ENCODE results near the gene MTARC2.

The MTARC2 gene

DNA sequence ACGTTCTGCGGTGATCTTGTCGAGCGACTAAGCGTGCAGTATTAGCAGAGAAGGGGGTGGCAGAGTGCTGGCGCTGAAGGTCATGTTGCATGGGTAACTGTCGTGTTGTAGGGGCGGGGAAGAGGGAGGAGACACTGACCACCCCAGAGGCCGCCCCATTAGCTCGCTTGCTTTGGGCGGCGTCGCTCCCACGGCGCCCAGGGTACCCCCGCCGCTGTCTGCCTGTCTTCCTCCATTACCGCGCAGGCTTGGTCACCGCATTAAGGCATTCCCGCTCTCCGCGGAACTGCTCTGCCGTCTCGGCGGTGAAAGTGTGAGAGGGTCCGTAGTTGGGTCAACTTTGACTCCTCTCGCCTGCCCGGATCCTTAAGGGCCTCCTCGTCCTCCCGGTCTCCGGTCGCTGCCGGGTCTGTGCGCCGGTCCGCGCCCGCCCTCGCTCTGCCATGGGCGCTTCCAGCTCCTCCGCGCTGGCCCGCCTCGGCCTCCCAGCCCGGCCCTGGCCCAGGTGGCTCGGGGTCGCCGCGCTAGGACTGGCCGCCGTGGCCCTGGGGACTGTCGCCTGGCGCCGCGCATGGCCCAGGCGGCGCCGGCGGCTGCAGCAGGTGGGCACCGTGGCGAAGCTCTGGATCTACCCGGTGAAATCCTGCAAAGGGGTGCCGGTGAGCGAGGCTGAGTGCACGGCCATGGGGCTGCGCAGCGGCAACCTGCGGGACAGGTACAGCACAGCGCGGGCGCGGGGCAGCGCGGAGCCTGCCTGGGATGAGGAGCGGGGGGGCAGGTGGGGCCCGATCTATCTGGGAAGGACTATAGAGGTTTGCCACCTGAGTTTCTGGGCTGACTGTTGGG is at the start of gene MTARC2:
MTARC2 (plus strand) TSS at position 234 of the 846 bp plus-strand sequence; CDS start at position 444, 210 bp downstream.
- DNase-seq: peak; percentile 37
- H3K27ac ChIP-seq: peak within 1 kb of the TSS; percentile 10
- H3K4me3 ChIP-seq (ENCODE audit: low read depth, low read length): peak within 1 kb of the TSS; percentile 73
- in situ Hi-C loops (cut with HindIII; ENCODE audit: low pct_ligation_motif_present, low sequenced_read_pairs): no loop called here
- H3K36me3 ChIP-seq (replicated peaks): no peaks in the 10 kb centered on the region
- TF ChIP-seq, protein P1, sequence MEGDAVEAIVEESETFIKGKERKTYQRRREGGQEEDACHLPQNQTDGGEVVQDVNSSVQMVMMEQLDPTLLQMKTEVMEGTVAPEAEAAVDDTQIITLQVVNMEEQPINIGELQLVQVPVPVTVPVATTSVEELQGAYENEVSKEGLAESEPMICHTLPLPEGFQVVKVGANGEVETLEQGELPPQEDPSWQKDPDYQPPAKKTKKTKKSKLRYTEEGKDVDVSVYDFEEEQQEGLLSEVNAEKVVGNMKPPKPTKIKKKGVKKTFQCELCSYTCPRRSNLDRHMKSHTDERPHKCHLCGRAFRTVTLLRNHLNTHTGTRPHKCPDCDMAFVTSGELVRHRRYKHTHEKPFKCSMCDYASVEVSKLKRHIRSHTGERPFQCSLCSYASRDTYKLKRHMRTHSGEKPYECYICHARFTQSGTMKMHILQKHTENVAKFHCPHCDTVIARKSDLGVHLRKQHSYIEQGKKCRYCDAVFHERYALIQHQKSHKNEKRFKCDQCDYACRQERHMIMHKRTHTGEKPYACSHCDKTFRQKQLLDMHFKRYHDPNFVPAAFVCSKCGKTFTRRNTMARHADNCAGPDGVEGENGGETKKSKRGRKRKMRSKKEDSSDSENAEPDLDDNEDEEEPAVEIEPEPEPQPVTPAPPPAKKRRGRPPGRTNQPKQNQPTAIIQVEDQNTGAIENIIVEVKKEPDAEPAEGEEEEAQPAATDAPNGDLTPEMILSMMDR (IDR thresholded peaks at IDR 0.05; ENCODE audit: low read depth, low read length, missing control alignments): no peak
- no peaks in the 10 kb centered on the region for H3K27me3 ChIP-seq (replicated peaks)

DNA sequence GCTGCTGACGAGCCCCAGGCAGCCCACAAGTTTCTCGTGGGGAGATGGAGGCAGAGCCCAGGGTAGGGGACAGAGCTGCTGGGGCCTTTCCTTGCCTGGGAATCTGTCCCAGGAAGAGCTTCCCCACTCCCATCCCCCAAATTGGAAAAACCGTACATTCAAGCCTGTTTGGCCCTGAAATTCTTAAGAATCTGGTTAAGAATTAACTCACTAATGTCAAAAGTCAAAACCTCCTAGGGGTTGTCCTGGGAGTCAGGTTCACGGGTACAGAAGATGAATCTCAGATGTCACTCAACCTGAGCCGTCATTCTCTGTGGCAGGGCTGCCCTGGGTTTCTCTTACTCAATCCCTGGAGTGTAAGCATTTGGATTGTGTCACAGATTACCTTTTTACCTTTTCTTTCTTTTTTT is 49.5 kb upstream of the MTARC2 start:
- Histone ChIP-seq H3K4me3 (ENCODE audit: low read depth, low read length) (no peak overlapping the region), H3K27ac (no peak overlapping the region), H3K36me3 (replicated peaks) (no peaks in the 10 kb centered on the region), H3K27me3 (replicated peaks) (no peaks in the 10 kb centered on the region)
- in situ Hi-C loops (cut with HindIII; ENCODE audit: low pct_ligation_motif_present, low sequenced_read_pairs): no loop called here
- no peak for DNase-seq
- TF ChIP-seq, protein P1 (IDR thresholded peaks at IDR 0.05; ENCODE audit: low read depth, low read length, missing control alignments): no peak

DNA sequence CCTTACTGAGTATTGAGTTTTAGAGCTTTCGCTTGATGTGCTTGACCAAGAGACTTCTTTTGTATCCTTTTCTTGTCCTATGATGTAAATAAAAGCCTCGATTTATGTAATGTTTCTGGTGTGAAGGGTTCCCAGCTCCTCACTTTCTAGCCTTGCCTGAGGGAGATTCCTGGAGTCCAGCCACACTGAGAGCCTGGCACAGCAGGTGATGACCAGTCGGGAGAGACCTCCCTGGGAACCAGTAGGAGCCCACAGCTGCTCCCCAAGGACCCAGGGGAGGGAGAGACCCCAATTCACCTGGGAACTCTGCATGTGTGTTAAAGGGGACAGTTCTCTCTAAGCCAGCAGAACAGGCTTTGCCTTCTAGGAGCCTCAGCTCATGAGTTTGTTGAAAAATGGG is 49.1 kb upstream of the MTARC2 start:
- Histone ChIP-seq H3K36me3 (replicated peaks) (no peaks in the 10 kb centered on the region), H3K4me3 (ENCODE audit: low read depth, low read length) (no peak overlapping the region), H3K27ac (no peak overlapping the region), H3K27me3 (replicated peaks) (no peaks in the 10 kb centered on the region)
- no peak for DNase-seq
- in situ Hi-C loops (cut with HindIII; ENCODE audit: low pct_ligation_motif_present, low sequenced_read_pairs): no loop called here
- TF ChIP-seq, protein P1 (IDR thresholded peaks at IDR 0.05; ENCODE audit: low read depth, low read length, missing control alignments): no peak

DNA sequence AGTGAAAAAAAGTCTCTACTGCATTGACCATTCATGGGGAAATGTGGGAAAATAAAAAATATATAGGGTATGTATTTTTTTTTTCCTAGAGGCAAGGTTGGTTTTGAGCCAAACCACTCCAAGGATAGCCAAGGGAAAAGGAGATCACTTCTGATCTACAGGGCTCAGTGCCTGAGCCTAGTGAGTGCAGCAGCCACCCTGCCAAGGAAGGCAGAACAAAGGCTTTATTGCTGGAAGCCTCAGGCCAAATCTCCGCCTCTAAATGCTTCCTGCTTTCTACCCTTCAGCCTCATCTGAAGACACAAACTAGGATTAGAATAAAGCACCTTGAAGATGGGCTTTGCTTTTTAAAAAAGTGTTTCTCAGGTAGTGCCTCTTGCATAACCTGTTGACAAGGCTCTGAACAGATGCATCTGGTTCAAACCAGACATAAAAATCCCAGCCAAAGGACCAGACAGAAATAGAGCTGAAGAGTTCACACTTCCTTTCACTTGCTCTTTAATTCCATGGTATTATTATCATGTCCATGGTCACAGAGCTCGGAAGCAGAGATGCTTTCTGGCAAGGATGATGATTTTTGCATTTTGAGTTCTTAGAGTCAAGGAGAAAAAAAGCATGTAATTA is 47.5 kb upstream of the MTARC2 start:
- H3K4me3 ChIP-seq (ENCODE audit: low read depth, low read length): no peak overlapping the region
- DNase-seq: no peak
- TF ChIP-seq, protein P1 (IDR thresholded peaks at IDR 0.05; ENCODE audit: low read depth, low read length, missing control alignments): no peak
- in situ Hi-C loops (cut with HindIII; ENCODE audit: low pct_ligation_motif_present, low sequenced_read_pairs): no loop called here
- no peaks in the 10 kb centered on the region for H3K36me3 ChIP-seq (replicated peaks)
- H3K27ac ChIP-seq: no peak overlapping the region
- H3K27me3 ChIP-seq (replicated peaks): no peaks in the 10 kb centered on the region

DNA sequence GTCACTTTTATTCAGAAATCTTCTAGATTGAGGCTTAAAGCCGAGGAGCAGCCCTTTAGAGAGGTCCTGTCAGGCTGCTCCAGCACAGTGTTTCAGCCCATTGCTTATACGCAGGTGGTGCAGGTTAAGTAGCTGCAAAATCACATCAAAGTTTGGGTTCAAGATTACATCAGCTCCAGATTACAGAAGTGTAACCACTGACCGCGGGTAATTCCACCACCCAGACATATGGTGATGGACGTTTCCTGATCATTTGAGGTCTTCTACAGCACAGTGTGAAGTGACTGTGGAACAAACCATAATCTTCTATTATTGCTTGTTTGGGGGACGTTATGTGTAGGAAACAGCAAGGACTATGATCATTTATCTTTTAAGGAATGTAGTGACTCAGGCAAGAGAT is 46.1 kb upstream of the MTARC2 start:
- in situ Hi-C loops (cut with HindIII; ENCODE audit: low pct_ligation_motif_present, low sequenced_read_pairs): no loop called here

More for the DNA sequence above, 46.1 kb upstream of the MTARC2 start:
- Histone ChIP-seq H3K27me3 (replicated peaks) (no peaks in the 10 kb centered on the region), H3K27ac (no peak overlapping the region), H3K4me3 (ENCODE audit: low read depth, low read length) (no peak overlapping the region), H3K36me3 (replicated peaks) (no peaks in the 10 kb centered on the region)
- no peak for DNase-seq
- TF ChIP-seq, protein P1 (IDR thresholded peaks at IDR 0.05; ENCODE audit: low read depth, low read length, missing control alignments): no peak

All from brain microvascular endothelial cell (primary cell).